GF-D8 (cell line): ENCODE results near the gene MRPL50.
"Not testable (repeated sequence)": the region's sequence is repeated elsewhere in the genome, so short reads cannot be mapped to it uniquely, and the experiment has no call there.

Source experiments
- DNase-seq: peaks from one replicate; lab custom pipeline; 2025; lab: John Stamatoyannopoulos, UW

Gene MRPL50

DNA sequence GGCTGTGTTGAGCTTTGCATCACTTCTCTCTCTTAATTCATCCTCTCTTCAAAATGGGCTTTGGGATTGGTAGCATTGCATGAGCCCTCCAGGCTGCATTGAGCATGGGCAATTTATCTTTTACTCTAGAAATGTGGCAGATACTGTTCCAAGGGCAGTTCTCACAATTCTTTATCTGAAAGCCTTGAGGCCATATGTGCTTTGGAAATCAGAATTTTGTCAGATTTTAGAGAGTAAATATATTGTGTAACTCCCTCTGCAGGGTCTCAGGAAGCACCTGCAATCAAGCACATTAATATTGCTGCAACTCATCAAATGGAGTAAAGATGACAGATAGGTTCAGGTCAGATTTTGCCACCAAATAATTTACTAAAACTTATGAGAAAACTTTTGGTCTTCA, 19.6 kb upstream of the MRPL50 start:
- DNase-seq, result no peak

DNA sequence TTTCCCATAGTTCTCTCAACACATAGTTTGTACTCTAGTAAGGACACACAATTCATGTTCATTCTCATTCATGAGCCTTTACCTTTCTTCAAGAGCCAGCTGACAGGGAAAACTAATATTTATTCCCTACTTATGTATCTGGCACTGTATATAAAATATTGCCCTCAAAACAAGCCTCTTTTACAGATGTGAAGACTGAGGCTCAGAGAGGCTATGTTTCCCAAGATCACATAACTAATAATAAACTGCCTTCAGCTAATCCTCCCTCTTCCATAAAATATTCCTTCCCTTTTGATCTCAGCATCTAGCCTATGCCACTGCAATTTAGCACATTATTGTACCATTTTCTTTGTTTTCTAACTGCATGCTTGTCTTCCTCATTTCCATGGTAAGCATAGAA, 19.0 kb upstream of the MRPL50 start:
- DNase-seq, result no peak

DNA sequence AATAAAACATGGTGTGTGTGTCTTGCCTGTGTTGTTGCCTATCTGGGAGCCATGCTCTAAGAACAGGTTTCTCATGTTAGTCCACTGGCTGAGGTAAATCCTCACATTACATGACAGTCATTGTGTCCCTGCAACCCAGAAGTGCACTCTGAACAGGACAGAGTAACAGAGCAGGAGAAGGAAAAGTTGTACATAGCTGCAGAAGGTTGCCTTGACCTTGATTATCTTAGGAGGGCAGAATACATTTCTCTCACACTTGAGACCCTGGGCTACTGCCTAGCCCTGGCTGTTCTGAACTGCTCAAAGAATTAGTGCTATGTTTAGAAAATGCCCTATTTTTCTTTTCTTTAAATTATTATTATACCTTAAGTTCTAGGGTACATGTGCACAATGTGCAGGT, 17.2 kb upstream of the MRPL50 start:
- no peak for DNase-seq

DNA sequence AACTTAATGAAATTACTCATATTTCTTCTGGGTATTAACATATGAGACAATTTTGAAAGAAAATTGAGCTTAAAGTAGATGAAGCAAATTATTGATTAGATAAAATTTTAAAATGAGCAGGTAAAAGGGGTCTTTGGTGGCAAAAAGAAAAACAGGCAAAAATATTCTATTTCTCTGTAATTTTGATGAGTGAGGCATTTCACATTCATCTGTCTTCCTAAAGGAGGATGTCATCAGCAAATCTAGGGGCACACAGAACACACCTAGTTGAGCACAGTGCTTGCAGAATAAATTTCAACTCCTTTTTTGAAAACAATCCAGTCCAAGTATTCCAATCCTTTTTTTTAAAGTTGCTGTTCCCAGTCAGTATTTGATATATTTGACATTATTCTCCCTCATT, 16.4 kb upstream of the MRPL50 start:
- no peak for DNase-seq

DNA sequence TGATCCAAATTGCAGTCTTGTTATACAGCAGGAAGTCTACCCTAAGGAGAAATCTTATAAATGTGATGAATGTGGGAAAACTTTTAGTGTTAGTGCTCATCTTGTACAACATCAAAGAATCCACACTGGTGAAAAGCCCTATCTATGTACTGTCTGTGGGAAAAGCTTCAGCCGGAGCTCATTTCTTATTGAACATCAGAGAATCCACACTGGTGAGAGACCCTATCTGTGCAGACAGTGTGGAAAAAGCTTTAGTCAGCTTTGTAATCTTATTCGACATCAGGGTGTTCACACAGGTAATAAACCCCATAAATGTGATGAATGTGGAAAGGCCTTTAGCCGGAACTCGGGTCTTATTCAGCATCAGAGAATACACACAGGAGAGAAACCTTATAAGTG, 10.7 kb upstream of the MRPL50 start:
- no peak for DNase-seq

DNA sequence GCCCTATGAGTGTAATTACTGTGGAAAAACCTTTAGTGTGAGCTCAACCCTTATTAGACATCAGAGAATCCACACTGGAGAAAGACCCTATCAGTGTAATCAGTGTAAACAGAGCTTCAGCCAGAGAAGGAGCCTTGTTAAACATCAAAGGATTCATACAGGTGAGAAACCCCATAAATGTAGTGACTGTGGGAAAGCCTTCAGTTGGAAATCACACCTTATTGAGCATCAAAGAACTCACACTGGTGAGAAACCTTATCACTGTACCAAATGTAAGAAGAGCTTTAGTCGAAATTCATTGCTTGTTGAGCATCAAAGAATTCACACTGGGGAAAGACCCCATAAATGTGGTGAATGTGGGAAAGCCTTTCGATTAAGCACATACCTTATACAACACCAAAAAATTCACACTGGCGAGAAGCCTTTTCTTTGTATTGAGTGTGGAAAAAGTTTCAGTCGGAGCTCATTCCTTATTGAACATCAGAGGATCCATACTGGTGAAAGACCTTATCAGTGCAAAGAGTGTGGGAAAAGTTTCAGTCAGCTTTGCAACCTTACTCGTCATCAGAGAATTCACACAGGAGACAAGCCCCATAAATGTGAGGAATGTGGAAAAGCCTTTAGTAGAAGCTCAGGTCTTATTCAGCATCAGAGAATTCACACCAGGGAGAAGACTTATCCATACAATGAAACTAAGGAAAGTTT, 10.1 kb upstream of the MRPL50 start:
- no peak for DNase-seq

DNA sequence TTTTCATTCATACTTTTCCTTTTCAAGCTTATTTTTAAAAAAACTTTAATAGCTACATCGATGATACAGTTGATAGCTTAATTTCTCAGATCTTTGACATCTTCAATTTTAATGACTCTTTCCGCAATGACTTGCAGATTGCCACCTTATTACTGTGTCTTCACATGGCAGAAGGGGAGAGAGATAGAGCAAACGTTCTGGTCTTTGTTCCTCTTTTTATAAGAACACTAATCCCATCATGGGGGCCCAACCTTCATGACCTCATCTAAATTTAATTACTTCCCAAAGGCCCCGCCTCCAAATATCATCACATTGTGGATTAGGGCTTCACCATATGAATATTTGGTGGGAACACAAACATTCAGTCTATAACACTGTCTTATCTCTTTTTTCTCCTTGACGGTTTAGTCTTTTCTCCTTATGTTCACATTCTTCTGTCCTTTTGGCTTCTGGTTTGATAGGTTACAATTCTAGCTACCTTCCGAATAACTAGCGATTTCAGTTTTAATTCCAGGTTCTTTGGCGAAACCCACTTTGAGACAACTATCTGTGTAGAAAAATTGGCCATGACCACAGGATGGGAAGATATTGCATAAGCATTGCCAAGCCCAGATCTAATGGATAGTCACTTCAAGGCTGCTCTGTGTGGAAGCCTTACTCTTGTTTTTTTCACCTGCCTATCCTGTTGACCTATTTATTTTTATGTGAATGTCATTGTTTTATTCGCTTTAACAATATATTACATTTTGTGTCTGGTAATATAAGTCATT, 5.3 kb upstream of the MRPL50 start:
- DNase-seq, result no peak

DNA sequence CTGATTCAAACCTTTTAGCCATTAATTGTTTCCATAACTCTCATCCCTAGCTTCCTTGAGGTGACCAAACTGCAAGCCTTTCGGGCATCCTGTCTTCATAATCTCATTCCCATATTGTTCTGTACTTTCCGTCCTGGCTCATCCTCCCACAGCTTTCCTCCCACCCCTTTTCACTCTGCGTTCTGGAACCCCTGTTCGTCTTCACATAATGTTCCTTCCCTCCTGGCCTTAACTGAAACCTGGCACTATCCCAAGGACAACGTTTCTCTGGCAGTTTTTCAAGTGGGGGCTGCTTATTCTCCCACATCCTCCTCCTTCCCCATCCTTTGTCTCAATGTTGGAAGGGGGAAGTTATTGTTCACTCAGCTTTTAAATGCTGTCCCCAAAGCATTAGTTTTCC, 1.7 kb upstream of the MRPL50 start:
- no peak for DNase-seq

DNA sequence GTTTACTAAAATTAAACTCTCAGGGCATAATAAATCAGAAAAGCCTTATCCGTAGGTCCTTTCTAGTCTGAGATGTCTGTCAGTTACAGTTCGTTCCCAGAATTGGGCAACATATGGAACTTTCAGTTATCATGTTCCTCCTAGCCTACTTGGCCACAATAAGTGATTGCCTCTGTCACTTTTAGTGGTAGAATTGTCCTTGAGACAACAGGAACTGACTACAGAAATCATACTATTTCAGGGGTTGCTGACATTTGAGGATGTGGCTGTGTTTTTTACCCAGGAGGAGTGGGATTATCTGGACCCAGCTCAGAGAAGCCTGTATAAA, 1.2 kb upstream of the MRPL50 start:
- no peak for DNase-seq

DNA sequence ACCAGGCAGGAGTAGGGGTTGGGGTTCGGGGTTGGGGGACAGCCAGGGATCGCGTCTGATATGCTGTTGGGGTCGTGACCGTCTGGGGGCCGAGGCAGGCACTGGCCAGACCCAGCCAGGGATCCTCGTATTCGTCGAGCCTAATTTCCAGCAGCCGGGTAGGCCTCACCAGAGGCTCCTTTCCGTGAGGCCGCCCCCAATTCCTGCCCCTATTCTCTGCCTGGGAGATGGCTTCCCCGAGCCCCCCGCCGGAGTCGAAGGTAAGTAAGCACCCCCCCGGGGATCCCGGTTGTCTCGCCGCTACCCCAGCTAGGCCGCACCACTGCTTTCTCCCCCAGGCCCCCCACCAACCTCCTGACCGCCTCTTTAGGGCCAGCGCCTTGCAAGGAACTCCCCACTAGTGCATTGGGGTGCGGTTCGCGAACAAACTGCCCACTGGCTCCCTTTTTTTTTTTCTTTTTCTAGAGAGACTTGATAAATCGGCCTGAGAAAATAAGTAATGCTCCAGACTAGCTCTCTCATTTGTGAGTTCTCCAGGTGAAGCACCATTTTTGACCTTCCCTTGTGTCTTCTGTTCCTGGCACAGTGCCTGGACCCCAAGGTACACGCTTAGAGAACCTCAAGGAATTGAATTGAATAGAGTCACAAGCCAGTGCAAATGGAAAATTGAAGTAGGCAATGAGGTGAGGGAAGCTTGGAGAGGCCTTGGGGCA, 668 bp upstream of the MRPL50 start:
- no peak for DNase-seq

DNA sequence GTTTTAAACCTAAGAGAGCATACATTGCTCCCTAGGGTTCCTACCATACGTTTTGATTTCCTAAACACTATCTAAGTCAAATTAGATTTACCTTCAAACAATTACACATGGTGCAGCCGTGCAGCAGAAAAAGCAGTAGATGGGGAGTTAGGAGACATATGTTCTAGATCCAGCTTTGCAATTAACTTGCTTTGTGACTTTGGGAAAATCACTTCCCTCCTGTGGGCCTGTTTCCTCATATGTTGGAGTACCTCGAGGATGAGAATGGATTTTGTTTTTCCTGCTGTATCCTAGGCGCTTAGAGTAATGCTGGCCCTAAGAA, 711 bp downstream of the MRPL50 start:
- no peak for DNase-seq

DNA sequence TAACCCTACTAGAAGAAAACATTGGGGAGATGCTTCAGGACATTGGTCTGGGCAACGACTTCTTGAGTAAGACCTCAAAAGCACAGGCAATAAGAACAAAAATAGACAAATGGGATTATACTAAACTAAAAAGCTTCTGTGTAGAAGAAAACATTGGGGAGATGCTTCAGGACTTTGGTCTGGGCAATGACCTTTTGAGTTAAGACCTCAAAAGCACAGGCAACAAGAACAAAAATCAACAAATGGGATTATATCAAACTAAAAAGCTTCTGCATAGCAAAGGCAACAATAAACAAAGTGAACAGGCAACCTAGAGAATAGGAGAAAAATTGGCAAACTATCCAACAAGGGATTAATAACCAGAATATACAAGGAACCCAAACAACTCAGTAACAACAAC, 3.7 kb downstream of the MRPL50 start:
- DNase-seq, result no peak

DNA sequence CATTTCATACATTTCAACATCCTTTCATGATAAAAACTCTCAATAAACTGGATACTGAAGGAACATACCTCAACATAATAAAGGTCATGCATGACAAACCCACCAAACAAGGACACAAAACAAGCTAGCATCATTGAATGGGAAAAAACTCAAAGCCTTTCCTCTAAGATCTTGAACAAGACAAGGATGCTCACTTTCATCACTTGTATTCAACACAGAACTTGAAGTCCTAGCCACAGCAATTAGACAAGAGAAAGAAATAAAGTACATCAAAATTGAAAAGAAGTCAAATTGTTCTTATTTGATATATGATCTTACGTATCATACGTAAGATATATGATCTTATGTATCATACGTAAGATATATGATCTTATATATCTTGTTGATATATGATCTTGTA, 5.3 kb downstream of the MRPL50 start:
- no peak for DNase-seq

DNA sequence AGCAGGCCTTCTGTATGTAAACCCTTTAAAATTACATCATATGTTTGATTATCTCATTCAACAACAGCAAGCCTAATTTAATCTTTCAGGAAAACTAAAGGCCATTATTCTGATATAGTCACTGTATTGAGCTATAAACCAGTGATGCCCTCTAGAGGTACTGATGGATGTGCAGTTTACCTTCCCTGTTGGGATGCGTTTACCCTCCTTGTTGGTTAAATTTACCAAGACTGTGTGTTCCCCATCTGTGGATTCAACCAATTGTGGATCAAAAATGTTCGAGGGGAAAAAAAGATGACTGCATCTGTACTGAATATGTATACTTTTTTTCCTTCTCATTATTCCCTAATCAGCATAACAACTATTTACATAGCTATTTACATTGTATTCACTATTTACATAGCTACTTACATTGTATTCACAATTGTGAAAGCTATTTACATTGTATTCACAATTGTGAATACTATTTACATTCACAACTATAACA, 9.9 kb downstream of the MRPL50 start:
- no peak for DNase-seq

DNA sequence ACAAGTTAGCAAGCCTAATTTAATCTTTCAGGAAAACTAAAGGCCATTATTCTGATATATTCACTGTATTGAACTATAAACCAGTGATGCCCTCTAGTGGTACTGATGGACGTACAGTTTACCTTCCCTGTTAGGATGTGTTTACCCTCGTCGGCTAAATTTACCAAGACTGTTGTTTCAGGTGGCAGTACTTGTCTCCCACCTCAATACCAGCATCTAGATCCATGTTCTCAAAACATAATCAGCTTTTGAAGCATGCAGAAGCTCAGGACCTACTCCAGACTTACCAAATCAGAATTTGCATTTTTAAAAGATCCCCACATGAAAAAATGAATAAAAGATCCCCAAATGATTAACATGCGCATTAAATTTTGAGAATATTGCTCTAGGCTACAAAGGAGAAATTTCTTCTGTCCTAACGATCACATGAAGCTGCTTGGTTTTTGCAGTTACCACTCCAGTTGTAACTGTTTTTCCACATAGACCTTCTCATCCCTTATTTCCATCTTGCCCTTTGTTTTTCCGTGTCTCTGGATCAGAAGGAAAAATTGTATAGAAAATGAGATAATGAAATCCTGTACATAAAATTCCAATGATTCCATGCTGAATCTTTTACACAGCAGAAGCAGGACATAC, 10.4 kb downstream of the MRPL50 start:
- DNase-seq, result no peak

DNA sequence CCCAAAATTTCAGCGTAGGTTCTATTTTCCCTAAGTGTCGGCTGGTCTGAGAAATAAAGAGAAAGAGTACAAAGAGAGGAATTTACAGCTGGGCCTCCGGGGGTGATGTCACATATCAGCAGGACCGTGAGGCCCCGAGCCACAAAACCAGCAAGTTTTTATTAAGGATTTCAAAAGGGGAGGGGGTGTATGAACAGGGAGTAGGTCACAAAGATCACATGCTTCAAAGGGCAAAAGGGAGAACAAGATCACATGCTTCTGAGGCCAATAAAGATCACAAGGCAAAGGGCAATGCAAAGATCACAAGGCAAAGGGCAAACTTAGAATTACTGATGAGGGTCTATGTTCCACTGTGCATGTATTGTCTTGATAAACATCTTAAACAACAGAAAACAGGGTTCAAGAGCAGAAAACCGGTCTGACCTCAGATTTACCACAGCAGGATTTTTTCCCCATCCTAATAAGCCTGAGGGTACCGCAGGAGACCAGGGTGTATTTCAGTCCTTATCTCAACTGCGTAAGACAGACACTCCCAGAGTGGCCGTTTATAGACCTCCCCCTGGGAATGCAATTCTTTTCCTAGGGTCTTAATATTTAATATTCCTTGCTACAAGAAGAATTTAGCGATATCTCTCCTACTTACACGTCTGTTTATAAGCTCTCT, 13.4 kb downstream of the MRPL50 start, which contains the start of gene BAAT:
Gene BAAT, minus strand, starts transcription at position 134 of the 664 bp plus-strand sequence. CDS start 13,602 bp downstream, outside the sequence.
- DNase-seq, result not testable (repeated sequence)

DNA sequence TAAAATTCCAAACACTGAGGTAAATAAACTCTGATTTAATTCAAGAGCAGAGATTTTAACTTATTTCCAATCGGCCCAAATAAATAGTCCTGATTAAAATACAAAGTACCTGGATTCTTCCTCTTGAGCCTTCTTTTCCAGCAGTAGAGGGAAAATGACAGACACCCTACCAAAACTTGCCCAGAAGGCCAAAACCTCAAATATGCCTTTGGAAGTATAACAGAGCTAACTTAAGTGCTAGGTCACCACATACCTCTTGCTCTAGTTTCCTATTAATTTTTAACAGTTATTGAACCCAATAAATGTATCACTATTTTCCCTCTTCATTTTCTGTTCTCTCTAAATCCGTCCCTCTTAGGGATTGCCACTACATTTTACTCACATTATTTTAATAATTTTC, 15.1 kb downstream of the MRPL50 start:
- no peak for DNase-seq

DNA sequence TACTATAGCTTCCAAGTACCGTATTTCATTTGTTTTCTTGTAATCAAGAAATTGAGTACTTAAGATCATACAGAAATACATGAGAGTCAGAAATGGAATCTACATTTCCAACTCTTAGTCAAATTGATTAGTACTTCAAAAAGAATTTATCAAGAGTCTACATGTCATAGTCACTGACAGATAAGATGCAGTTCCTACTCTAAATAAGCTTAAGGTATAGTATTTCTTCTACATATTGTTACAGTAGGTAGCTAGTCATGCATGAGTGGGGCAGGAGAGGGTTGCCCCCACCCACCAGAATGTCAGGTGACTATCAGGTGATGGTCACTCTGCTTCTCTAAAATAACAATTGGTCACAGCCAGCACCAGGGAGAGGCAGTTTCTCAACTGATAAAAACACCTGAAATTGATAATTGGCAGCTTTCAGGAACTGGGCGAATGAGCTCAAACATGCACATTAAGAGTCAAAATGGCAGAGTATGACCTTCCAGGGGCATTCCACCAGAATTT, 16.5 kb downstream of the MRPL50 start:
- no peak for DNase-seq

DNA sequence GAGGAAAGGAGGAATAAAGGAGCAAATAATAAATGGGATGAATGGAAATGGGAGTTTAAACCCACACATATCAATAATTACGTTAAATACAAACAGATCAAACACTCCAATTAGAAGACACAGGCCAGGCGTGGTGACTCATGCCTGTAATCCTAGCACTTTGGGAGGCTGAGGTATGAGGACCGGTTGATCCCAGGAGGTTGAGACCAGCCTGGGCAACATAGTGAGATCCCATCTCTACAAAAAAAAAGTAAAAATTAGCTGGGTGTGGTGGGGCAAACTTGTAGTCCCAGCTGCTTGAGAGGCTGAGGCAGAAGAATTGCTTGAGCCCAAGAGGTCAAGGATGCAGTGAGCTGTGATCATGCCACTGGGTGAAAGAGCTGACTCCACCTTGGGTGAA, 17.3 kb downstream of the MRPL50 start:
- DNase-seq, result no peak

DNA sequence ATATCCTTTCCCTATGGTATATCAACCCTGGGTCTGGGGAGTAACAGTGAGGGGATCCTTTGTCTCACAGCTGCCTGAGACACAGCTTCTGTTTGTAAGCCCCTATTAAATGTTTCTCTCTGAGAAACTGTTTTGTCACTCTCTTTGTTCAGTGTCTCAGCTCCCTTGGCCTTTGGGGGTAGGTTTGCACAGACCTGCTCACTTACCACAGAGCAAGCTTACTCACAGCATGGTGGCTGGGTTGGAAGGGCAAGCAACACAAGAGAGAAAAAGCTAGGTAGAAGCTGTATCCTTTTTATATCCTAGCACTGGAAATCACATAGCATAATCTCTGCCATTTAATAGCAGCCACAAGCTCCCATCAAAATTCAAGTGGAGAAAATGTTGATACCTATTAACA, 18.1 kb downstream of the MRPL50 start:
- DNase-seq, result no peak

DNA sequence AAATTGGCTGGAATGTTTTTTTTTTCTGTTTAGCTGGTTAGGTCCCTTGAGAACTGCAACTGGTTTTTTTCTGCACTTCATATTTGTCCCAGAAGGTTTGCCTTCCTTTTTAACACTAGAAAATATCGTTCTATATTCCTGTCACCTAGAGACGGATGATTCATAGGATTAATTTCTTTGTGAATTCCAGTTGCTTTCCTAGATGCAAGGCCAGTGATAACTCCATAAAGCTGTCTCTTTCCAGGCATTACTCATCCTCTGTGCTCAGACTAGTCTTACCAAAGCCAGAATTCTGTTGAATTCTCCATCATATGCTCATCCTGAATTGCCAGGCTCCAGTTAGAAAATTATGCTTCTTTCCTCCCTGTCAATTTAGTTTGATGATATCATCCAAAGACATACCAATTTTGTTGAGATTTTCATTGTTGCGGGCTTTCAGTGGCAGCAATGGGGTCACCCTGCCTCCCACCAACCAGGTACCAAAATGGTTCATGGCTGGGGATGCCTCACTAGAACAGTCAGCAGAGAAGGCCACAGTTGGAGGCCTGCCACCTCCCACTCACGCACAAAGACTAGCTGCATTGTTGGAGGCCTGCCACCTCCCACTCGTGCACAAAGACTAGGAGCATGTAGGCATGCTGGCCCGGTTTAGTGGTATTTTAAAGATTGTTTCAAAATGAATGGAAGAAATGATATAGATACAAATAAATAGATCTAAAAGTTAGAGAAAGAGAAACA, 22.1 kb downstream of the MRPL50 start:
- DNase-seq, result no peak
